Natural killer cell (primary cell): Measurements from ENCODE around the gene TOMM40L. TPM values are rescaled to one million over a fixed set of nuclear protein-coding genes. Genes with fewer than 3 reads are reported as not detected.

ENCODE experiments used
- ATAC-seq, 3 donors: fragments of 150-1000 bp in 2 of 3; fragments of 200-7000 bp in 1 of 3; cut with Tn5 transposase; 1 replicate in 1 of 3; 2 replicates in 2 of 3; pipeline ENCODE4 v1.10.0; 2021; ENCODE audit warnings: mild to moderate bottlenecking in 2 of 3, moderate library complexity in 2 of 3
- DNase-seq, 2 donors: peaks; one replicate each; pipeline versions ENCODE4 v3.0.0 to v3.0.0-alpha.2; 2013 to 2021; ENCODE audit warnings: mixed read lengths in 1 of 2
- H3K27ac ChIP-seq: one replicate; pipeline ENCODE4 v1.5.1; 2013; ENCODE audit warnings: mild to moderate bottlenecking, low read length
- H3K27me3 ChIP-seq: one replicate; pipeline ENCODE4 v1.6.1; 2013; ENCODE audit warnings: low read length; ENCODE audit not compliant: control insufficient read depth, insufficient read depth
- H3K36me3 ChIP-seq: one replicate; pipeline ENCODE4 v1.6.1; 2013; ENCODE audit warnings: low read length; ENCODE audit not compliant: control insufficient read depth, insufficient read depth
- H3K4me1 ChIP-seq: one replicate; pipeline ENCODE4 v1.6.1; 2013; ENCODE audit warnings: low read length; ENCODE audit not compliant: control insufficient read depth, insufficient read depth
- H3K4me3 ChIP-seq: one replicate; pipeline ENCODE4 v1.5.1; 2013; ENCODE audit warnings: low read length
- H3K9me3 ChIP-seq: one replicate; pipeline ENCODE4 v1.6.1; 2013; ENCODE audit warnings: low read length; ENCODE audit not compliant: control insufficient read depth, insufficient read depth
- H3K27ac Mint-ChIP-seq, 2 donors: one replicate each; pipeline ENCODE4 v1.8.0; 2022; ENCODE audit warnings: mild to moderate bottlenecking in 2 of 2, mixed read lengths in 2 of 2, moderate library complexity in 1 of 2
- H3K27me3 Mint-ChIP-seq, 2 donors: one replicate each; pipeline ENCODE4 v1.8.0; 2022; ENCODE audit warnings: low read depth in 2 of 2, mixed read lengths in 2 of 2
- H3K36me3 Mint-ChIP-seq: one replicate; pipeline ENCODE4 v1.8.0; 2022; ENCODE audit warnings: mixed read lengths
- H3K4me1 Mint-ChIP-seq, 2 donors: one replicate each; pipeline ENCODE4 v1.8.0; 2022; ENCODE audit warnings: mixed read lengths in 2 of 2
- H3K4me3 Mint-ChIP-seq: one replicate; pipeline ENCODE4 v1.8.0; 2022; ENCODE audit warnings: mild to moderate bottlenecking, moderate library complexity, mixed read lengths
- H3K9me3 Mint-ChIP-seq, 2 donors: one replicate each; pipeline ENCODE4 v1.8.0; 2022; ENCODE audit warnings: mixed read lengths in 2 of 2
- CTCF ChIP-seq: fragments of 200-600 bp; IDR thresholded peaks from one replicate; pipeline ENCODE4 v1.8.0; 2022; ENCODE audit warnings: antibody characterized with exemption
- WGBS: methylation state at CpG from one replicate; pipeline ENCODE4 v1.1.7; 2013; ENCODE audit warnings: missing lambda C conversion rate; ENCODE audit not compliant: insufficient coverage; 5-methylcytosine and 5-hydroxymethylcytosine counted together
- intact Hi-C: fragments of 100-400 bp; cut with micrococcal nuclease; formaldehyde crosslinking; loops from one replicate; pipeline ENCODE4 v1.14.2; 2022
- total RNA-seq, 4 donors: library from RNA; stranded (reverse); fragments of 120-200 nt in 1 of 4; gene quantifications; one replicate each; pipeline versions ENCODE4 v1.2.3 to v1.2.4, GENCODE V29; 2013 to 2022

Gene TOMM40L
- total RNA-seq, 3 donors from 2014 or later (not counting 1 experiment from before 2014, with no cell fraction given), result 16.6 to 23.6 (median 22.8) TPM

GRCh38 chr1:161225178-161225533, 704 bp upstream of the TOMM40L start:
- WGBS, result 92% methylated on average over 5 of the region's 7 CpGs
- H3K27ac ChIP-seq, result peak overlapping the region; percentile 72
- no peak overlapping the region for H3K4me3 ChIP-seq
- H3K4me1 Mint-ChIP-seq, result peaks cover 44 to 57% of the 10 kb centered on the region in 2 donors
- H3K9me3 Mint-ChIP-seq, result no peaks in the 10 kb centered on the region
- intact Hi-C loops, result loop anchor here (1.0 to 5.0 kb wide), 6 partner anchors 8 to 142 kb away; partner anchors contain the start of genes CFAP126, MPZ and NDUFS2
- peak overlapping the region; percentile 92 to 95 for H3K27ac Mint-ChIP-seq
- ATAC-seq (peak in 1 of 3 donors; percentile 1), DNase-seq (no peak)
- H3K36me3 Mint-ChIP-seq, result no peaks in the 10 kb centered on the region
- no peaks in the 10 kb centered on the region for H3K27me3 ChIP-seq
- peaks cover 19% of the 10 kb centered on the region for H3K36me3 ChIP-seq
- no peaks in the 10 kb centered on the region for H3K9me3 ChIP-seq
- peaks cover 32% of the 10 kb centered on the region for H3K4me1 ChIP-seq
- H3K4me3 Mint-ChIP-seq, result peak overlapping the region; percentile 100
- TF ChIP-seq CTCF, result no peak
- H3K27me3 Mint-ChIP-seq, result no peaks in the 10 kb centered on the region

- peak overlapping the region; percentile 100 for H3K4me3 Mint-ChIP-seq
- no peak for TF ChIP-seq CTCF
- H3K27me3 Mint-ChIP-seq, result no peaks in the 10 kb centered on the region
- WGBS, result 10% methylated on average over 15 of the region's 15 CpGs
- H3K36me3 ChIP-seq, result peaks cover 19% of the 10 kb centered on the region
- H3K4me1 Mint-ChIP-seq, result peaks cover 44 to 53% of the 10 kb centered on the region in 2 donors
- no peaks in the 10 kb centered on the region for H3K9me3 Mint-ChIP-seq
- no peaks in the 10 kb centered on the region for H3K27me3 ChIP-seq
- peaks cover 32% of the 10 kb centered on the region for H3K4me1 ChIP-seq
- intact Hi-C loops, result loop anchor here (5.0 kb wide), 2 partner anchors 81 to 141 kb away; partner anchors contain the start of genes CFAP126 and MPZ
- peak overlapping the region; percentile 92 to 95 for H3K27ac Mint-ChIP-seq
- peak overlapping the region; percentile 67 for H3K4me3 ChIP-seq
- DNase-seq, result peak in 1 of 2 donors; percentile 26
- ATAC-seq, result no peak
- H3K27ac ChIP-seq, result peak overlapping the region; percentile 43
- H3K36me3 Mint-ChIP-seq, result no peaks in the 10 kb centered on the region
- no peaks in the 10 kb centered on the region for H3K9me3 ChIP-seq
Measured at GRCh38 chr1:161226320-161226711, 456 bp downstream of the TOMM40L start.

- Histone ChIP-seq H3K4me1 (peaks cover 32% of the 10 kb centered on the region), H3K27ac (no peak overlapping the region), H3K9me3 (no peaks in the 10 kb centered on the region), H3K4me3 (no peak overlapping the region), H3K27me3 (no peaks in the 10 kb centered on the region), H3K36me3 (peaks cover 19% of the 10 kb centered on the region)
- no peak for TF ChIP-seq CTCF
- intact Hi-C loops, result loop anchor here (1.0 to 5.0 kb wide), 4 partner anchors 65 to 156 kb away; partner anchors contain the start of genes CFAP126 and MPZ
- Mint-ChIP-seq H3K36me3 (no peaks in the 10 kb centered on the region), H3K4me3 (peak overlapping the region; percentile 100), H3K4me1 (peaks cover 44 to 53% of the 10 kb centered on the region in 2 donors), H3K9me3 (no peaks in the 10 kb centered on the region), H3K27me3 (no peaks in the 10 kb centered on the region), H3K27ac (peak overlapping the region in 1 of 2 donors; percentile 92)
- DNase-seq (no peak), ATAC-seq (no peak)
- 60% methylated on average over 3 of the region's 3 CpGs for WGBS
Measured at GRCh38 chr1:161226759-161227158, 899 bp downstream of the TOMM40L start.
